Renal cortex interstitium (tissue), 11 donors: ENCODE results near the gene NTRK1. TPM values are rescaled to one million over a fixed set of nuclear protein-coding genes. Genes with fewer than 3 reads are reported as not detected.
A peak's percentile ranks its signal among the peaks of the same experiment; 100 is the strongest.

Experiments
- DNase-seq, 11 donors: peaks; one replicate each; pipeline ENCODE4 v3.0.0-alpha.2; 2013; ENCODE audit warnings: low read depth in 9 of 11, low spot score in 4 of 11; ENCODE audit errors: extremely low read depth in 1 of 11
- polyA plus RNA-seq, 3 donors: library from polyadenylated mRNA; unstranded; fragments of 120-200 nt; gene quantifications; one replicate each; pipeline ENCODE4 v1.2.1, GENCODE V29; 2013; ENCODE audit not compliant: insufficient read length in 3 of 3

Gene NTRK1
- polyA plus RNA-seq, 3 donors = 0.92 to 1.6 (median 1.5) TPM

GRCh38 chr1:156873659-156874058 lies 13.0 kb downstream of the NTRK1 start:
- no peak for DNase-seq

- DNase-seq = no peak
These were observed 13.5 kb downstream of the NTRK1 start for GRCh38 chr1:156874142-156874541.

DNA sequence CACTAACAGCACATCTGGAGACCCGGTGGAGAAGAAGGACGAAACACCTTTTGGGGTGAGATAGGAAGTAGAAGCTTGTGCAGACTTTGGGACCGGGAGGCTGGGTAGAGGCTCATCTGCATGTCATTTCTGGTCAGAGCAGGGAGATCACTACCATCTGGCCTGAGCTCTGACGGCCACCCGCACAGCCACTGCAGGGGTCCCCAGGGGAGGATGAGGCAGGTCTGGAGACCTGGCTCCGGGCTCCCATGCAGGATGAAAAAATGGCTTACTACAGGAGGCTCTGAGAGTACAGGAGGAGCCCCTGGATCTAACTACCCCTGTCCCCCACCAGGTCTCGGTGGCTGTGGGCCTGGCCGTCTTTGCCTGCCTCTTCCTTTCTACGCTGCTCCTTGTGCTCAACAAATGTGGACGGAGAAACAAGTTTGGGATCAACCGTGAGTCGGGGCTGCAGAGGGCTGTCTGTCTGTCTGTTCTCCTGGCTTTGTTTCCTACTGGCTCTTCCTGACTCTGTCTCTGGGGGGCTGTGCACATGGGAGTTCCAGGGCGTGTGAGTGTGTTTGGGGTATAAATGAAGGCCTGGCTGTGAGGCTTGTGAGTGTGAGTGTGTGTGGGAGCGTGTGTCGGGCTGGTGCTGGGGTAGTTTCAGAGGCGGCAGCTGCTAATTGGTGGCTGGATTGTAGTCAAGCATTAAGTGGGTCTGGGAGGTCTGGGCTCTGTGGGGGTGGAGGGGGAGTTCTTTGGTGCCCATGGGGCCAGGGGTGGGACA lies 14.1 kb downstream of the NTRK1 start:
- no peak for DNase-seq

DNA sequence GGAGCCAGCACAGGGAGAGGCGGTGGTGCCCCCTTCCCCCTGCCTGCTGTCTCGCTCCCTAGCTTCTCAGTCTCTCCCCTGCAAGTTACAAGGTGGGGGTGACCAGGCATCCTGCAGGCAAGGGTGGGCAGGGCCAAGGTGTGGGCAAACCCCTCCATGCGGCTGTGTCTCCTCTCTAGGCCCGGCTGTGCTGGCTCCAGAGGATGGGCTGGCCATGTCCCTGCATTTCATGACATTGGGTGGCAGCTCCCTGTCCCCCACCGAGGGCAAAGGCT lies 14.6 kb downstream of the NTRK1 start:
- no peak for DNase-seq

GRCh38 chr1:156876281-156876680 lies 15.6 kb downstream of the NTRK1 start:
- DNase-seq = no peak

GRCh38 chr1:156877433-156878170 lies 16.9 kb downstream of the NTRK1 start:
- DNase-seq = no peak

GRCh38 chr1:156879876-156880275 lies 19.2 kb downstream of the NTRK1 start:
- DNase-seq = no peak

DNA sequence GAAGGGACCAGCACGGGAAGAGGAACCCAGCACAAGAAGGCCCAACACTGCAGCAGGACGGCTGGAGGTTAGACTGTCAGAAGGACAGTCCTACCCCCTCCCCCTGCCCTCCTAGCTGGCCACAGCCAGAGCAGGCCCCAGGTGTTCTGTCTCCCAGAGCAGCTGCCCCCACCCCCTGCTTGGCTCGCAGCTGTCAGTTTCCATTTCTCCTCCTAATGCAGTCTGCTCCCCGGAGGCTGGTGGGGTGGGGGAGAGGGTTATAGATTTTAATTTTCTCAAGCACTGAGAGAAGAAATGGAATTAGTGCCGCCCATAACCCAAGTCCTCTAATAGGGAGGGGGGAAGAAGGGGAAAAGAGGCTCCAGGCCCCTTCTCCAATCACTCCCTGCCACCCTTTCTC lies 19.8 kb downstream of the NTRK1 start:
- no peak for DNase-seq

- DNase-seq = no peak
These were observed 20.4 kb downstream of the NTRK1 start for GRCh38 chr1:156881101-156881500.

DNA sequence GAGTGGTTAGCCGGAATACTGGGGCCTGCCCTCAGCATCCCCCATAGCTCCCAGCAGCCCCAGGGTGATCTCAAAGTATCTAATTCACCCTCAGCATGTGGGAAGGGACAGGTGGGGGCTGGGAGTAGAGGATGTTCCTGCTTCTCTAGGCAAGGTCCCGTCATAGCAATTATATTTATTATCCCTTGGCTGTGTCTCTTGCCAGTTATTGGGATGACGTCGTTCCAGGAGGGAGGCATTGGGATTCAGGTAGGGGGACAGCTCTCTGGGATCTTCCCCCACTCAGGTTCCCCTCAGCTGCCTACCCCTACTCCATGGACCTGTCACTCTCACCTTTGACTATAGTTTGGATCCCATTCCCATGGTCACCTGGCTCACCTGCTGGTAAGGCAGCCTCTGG lies 21.0 kb downstream of the NTRK1 start:
- DNase-seq = no peak

DNA sequence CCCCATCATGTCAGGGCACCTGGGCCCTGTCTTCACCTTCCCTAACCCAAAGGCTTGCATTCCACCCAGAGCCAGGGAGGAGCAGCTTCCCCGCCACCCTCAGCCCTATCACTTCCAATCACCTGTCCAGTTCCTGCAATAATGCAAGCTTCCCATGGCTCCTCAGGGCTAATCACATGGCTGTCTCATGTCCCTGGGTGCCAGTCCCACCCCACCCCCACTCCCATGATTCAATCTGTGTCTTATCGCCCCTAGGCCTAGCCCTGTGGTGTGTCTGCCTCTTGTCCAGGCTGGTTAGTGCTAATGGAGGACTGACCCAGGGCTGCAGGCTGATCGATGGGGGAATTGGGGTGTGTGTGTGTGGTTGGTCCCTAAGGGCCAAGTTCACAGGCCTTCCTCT lies 21.9 kb downstream of the NTRK1 start:
- no peak for DNase-seq

- DNase-seq = no peak
These were observed 23.3 kb downstream of the NTRK1 start for GRCh38 chr1:156883919-156884318.

- no peak for DNase-seq
These were observed 24.0 kb downstream of the NTRK1 start for GRCh38 chr1:156884560-156885184.

- no peak for DNase-seq
These were observed 24.6 kb downstream of the NTRK1 start for GRCh38 chr1:156885314-156885713.

DNA sequence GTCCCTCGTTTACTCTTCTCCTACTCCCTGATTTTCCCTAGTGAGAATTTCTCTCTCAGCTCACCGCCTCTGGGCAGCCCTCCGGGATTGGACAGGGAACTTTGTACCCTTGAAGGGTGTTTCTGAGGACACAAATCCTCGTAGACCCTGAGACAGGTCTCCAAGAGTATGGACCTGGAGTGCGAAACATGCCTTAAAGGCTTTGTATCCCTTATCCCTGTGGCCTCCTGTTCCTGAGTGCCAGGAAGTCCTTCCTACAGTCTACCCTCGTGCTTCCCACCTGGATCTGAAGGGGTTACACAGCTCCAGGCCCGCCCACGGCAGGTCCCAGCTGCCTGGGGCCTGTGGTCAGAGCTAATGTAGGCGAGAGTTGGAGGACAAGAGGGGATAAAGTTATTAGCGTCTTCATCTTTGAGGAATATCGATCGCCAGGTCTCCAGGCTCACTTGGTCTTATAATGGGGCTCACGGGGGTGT lies 25.3 kb downstream of the NTRK1 start:
- no peak for DNase-seq

GRCh38 chr1:156886583-156887281 lies 26.1 kb downstream of the NTRK1 start:
- DNase-seq = no peak

DNA sequence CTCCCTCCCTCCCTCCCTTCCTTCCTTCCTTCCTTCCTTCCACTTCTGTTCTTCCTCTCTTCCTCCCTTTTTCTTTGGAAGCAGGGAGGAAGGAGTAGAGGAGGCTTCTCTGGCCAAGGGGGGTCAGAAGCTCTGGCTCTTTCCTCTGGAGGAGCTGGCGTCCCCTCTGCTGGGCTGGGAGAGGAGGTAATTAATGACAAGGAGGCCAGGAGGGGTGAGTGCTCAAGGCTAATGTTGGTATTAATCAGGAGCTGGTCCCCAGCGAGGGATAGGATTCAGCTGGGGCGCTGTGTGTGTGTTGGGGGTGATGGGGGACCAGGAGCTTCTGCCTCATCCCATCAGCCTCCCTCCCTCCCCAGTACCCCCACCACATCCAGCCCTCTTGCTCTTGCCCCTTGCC lies 26.7 kb downstream of the NTRK1 start:
- peak in 1 of 11 donors; percentile 45 for DNase-seq

GRCh38 chr1:156887734-156888133 lies 27.1 kb downstream of the NTRK1 start:
- no peak for DNase-seq

DNA sequence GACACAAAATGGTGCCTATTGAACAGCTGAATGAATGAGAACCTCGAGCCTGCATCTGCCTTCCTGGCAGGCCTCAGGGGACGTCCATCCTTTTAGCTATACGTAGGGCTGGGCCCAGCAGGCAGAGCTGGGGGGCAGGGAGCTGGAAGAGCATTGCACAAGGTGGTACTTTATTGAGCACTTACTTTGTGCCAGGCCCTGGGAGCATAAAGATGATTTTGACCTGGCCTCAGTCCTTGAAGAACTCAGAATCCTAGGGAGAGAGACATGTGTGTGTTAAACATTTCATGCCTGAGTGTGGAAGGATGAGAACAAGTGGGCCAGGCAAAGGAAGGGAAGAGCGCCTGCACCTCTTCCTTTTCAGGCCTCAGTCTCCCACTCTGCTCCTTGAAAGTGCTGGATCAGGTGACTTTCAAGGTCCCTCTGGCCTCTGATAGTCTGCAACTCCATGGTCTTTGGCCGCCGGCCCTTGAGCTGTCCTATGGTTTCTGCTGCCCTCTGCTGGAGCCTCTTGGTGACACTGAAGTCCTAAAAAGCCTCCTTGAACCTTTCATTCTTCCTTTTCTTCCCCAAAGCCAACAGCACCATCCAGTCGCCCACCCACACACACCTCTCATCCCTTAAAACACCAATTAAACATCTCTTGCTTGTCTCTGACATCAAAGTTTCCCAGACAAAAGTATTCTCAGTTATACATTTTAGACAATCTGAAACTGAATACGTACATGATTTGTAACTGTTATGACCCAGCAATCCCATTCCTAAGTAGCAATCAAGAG lies 29.3 kb downstream of the NTRK1 start:
- peak in 10 of 11 donors; percentile 50 to 84 (median 71) for DNase-seq
